ENCODE results near the gene OR6J1.

The OR6J1 gene

GRCh38 chr14:22589096-22589839 lies 54.9 kb downstream of the OR6J1 start, which contains the start of gene DAD1 (continued):
- TF ChIP-seq ZFP3 (tag by site-specific recombination; IDR thresholded peaks at IDR 0.05; ENCODE audit: low read depth): no peak
- TF ChIP-seq ZNF692 (tag by site-specific recombination; IDR thresholded peaks at IDR 0.05): peak; percentile 86
- no peak for TF ChIP-seq ZNF645 (tag by site-specific recombination; IDR thresholded peaks at IDR 0.05)
- no peak for TF ChIP-seq ZNF677 (tag by site-specific recombination; IDR thresholded peaks at IDR 0.05)
- TF ChIP-seq KLF8 (tag by site-specific recombination; IDR thresholded peaks at IDR 0.05): peak; percentile 59; the same call in 1 of the 2 replicates
- 0 out of 2 replicates have a peak, but pooled peaks have one; percentile 44 for TF ChIP-seq TRIM28 (IDR thresholded peaks at IDR 0.05; ENCODE audit: borderline replicate concordance, low read length)
- no peak for TF ChIP-seq ZNF530 (tag by site-specific recombination; IDR thresholded peaks at IDR 0.05; ENCODE audit: low read depth)
- peak; percentile 44 for TF ChIP-seq SP7 (tag by site-specific recombination; IDR thresholded peaks at IDR 0.05)
- peak; percentile 25; the same call in 1 of the 2 replicates for TF ChIP-seq ZNF600 (tag by site-specific recombination; IDR thresholded peaks at IDR 0.05)
- no peak for TF ChIP-seq SCRT2 (tag by site-specific recombination; IDR thresholded peaks at IDR 0.05)
- no peak for TF ChIP-seq ZNF830 (tag by site-specific recombination; IDR thresholded peaks at IDR 0.05; ENCODE audit: low read depth)
- TF ChIP-seq ZSCAN23 (tag by site-specific recombination; IDR thresholded peaks at IDR 0.05): no peak
- TF ChIP-seq ZNF24 (tag by site-specific recombination; IDR thresholded peaks at IDR 0.05): peak; percentile 41; the same call in 1 of the 2 replicates
- 0 out of 2 replicates have a peak, but pooled peaks have one; percentile 6 for TF ChIP-seq ZNF518A (tag by site-specific recombination; conservative IDR thresholded peaks at IDR 0.05; ENCODE audit: low read depth)
- no peak for TF ChIP-seq ZNF654 (tag by site-specific recombination; IDR thresholded peaks at IDR 0.05; ENCODE audit: low read depth)
- TF ChIP-seq ZNF777 (tag by site-specific recombination; IDR thresholded peaks at IDR 0.05; ENCODE audit: borderline replicate concordance): no peak
- TF ChIP-seq PRDM10 (tag by site-specific recombination; IDR thresholded peaks at IDR 0.05): peak; percentile 67
- no peak for TF ChIP-seq ZBTB6 (tag by site-specific recombination; IDR thresholded peaks at IDR 0.05)
- no peak for TF ChIP-seq ZIC2 (tag by site-specific recombination; IDR thresholded peaks at IDR 0.05)
- TF ChIP-seq ZFP37 (tag by site-specific recombination; IDR thresholded peaks at IDR 0.05): no peak
- TF ChIP-seq RBAK (tag by site-specific recombination; IDR thresholded peaks at IDR 0.05): no peak
- TF ChIP-seq SP2 (tag by site-specific recombination; IDR thresholded peaks at IDR 0.05): peak; percentile 82
- TF ChIP-seq ZBTB20 (tag by site-specific recombination; IDR thresholded peaks at IDR 0.05): peak; percentile 35; the same call in 1 of the 2 replicates
- TF ChIP-seq KLF16 (tag by site-specific recombination; IDR thresholded peaks at IDR 0.05): 0 out of 2 replicates have a peak, but pooled peaks have one; percentile 51
- TF ChIP-seq ZNF394 (tag by site-specific recombination; IDR thresholded peaks at IDR 0.05; ENCODE audit: borderline replicate concordance): peak; percentile 43; the same call in 1 of the 2 replicates
- TF ChIP-seq ZNF48 (tag by site-specific recombination; IDR thresholded peaks at IDR 0.05): no peak
